Stimulated activated effector memory CD8-positive, alpha-beta T cell treated with anti-CD3 and anti-CD28 coated beads, Interleukin-12 subunit alpha, Interleukin-12 subunit beta, amount 100 ng/mL, for 72 hours (primary cell): ENCODE measurements around the gene MYO5B.

Experiments
- ATAC-seq: fragments of 150-1000 bp; cut with Tn5 transposase; 2 replicates; pipeline ENCODE4 v1.10.0; 2021
- DNase-seq, 2 donors: peaks; one replicate each; pipeline ENCODE4 v3.0.0; 2021 to 2022; ENCODE audit warnings: low spot score in 2 of 2
- H3K27ac Mint-ChIP-seq: one replicate; pipeline ENCODE4 v1.8.0; 2022; ENCODE audit warnings: mild to moderate bottlenecking, mixed read lengths
- H3K36me3 Mint-ChIP-seq: one replicate; pipeline ENCODE4 v1.8.0; 2022; ENCODE audit warnings: mild to moderate bottlenecking, mixed read lengths
- H3K4me1 Mint-ChIP-seq: one replicate; pipeline ENCODE4 v1.8.0; 2022; ENCODE audit warnings: mixed read lengths
- H3K4me3 Mint-ChIP-seq: one replicate; pipeline ENCODE4 v1.8.0; 2022; ENCODE audit warnings: mild to moderate bottlenecking, mixed read lengths
- H3K9me3 Mint-ChIP-seq: one replicate; pipeline ENCODE4 v1.8.0; 2022; ENCODE audit warnings: mixed read lengths

Gene MYO5B

GRCh38 chr18:50057009-50057408, 137.9 kb downstream of the MYO5B start:
- Mint-ChIP-seq H3K4me1 (no peaks in the 10 kb centered on the region), H3K27ac (no peak overlapping the region)

GRCh38 chr18:50056185-50056584, 138.8 kb downstream of the MYO5B start:
- Mint-ChIP-seq H3K4me3 (no peak overlapping the region), H3K27ac (no peak overlapping the region), H3K4me1 (no peaks in the 10 kb centered on the region), H3K9me3 (no peaks in the 10 kb centered on the region), H3K36me3 (no peaks in the 10 kb centered on the region)
- no peak for ATAC-seq
- no peak for DNase-seq

More at GRCh38 chr18:50057009-50057408, 137.9 kb downstream of the MYO5B start:
- Mint-ChIP-seq H3K9me3 (no peaks in the 10 kb centered on the region), H3K4me3 (no peak overlapping the region), H3K36me3 (no peaks in the 10 kb centered on the region)
- no peak for ATAC-seq
- DNase-seq = no peak

- Mint-ChIP-seq H3K4me1 (no peaks in the 10 kb centered on the region), H3K27ac (no peak overlapping the region)
- ATAC-seq = no peak
Observed at GRCh38 chr18:50055488-50055887, 139.5 kb downstream of the MYO5B start.

GRCh38 chr18:50053111-50053510, 141.8 kb downstream of the MYO5B start:
- DNase-seq = no peak
- no peaks in the 10 kb centered on the region for H3K4me1 Mint-ChIP-seq
- ATAC-seq = no peak
- no peak overlapping the region for H3K27ac Mint-ChIP-seq
- H3K9me3 Mint-ChIP-seq = no peaks in the 10 kb centered on the region
- H3K36me3 Mint-ChIP-seq = no peaks in the 10 kb centered on the region
- H3K4me3 Mint-ChIP-seq = no peak overlapping the region

More at GRCh38 chr18:50055488-50055887, 139.5 kb downstream of the MYO5B start:
- H3K9me3 Mint-ChIP-seq = no peaks in the 10 kb centered on the region
- no peaks in the 10 kb centered on the region for H3K36me3 Mint-ChIP-seq
- DNase-seq = no peak
- no peak overlapping the region for H3K4me3 Mint-ChIP-seq

GRCh38 chr18:50051288-50051687, 143.7 kb downstream of the MYO5B start:
- Mint-ChIP-seq H3K4me3 (no peak overlapping the region), H3K36me3 (no peaks in the 10 kb centered on the region), H3K27ac (no peak overlapping the region), H3K9me3 (no peaks in the 10 kb centered on the region), H3K4me1 (no peaks in the 10 kb centered on the region)
- DNase-seq (no peak), ATAC-seq (no peak)

GRCh38 chr18:50045126-50045525, 149.8 kb downstream of the MYO5B start:
- no peak for ATAC-seq
- DNase-seq = no peak
- Mint-ChIP-seq H3K27ac (no peak overlapping the region), H3K36me3 (no peaks in the 10 kb centered on the region), H3K9me3 (no peaks in the 10 kb centered on the region), H3K4me1 (no peaks in the 10 kb centered on the region), H3K4me3 (no peak overlapping the region)

- Mint-ChIP-seq H3K9me3 (no peaks in the 10 kb centered on the region), H3K27ac (no peak overlapping the region), H3K4me3 (no peak overlapping the region), H3K4me1 (no peaks in the 10 kb centered on the region), H3K36me3 (no peaks in the 10 kb centered on the region)
- no peak for DNase-seq
- no peak for ATAC-seq
Observed at GRCh38 chr18:50044402-50044801, 150.5 kb downstream of the MYO5B start.

- no peaks in the 10 kb centered on the region for H3K36me3 Mint-ChIP-seq
- H3K9me3 Mint-ChIP-seq = no peaks in the 10 kb centered on the region
- H3K27ac Mint-ChIP-seq = no peak overlapping the region
- no peaks in the 10 kb centered on the region for H3K4me1 Mint-ChIP-seq
- no peak for ATAC-seq
- DNase-seq = no peak
- no peak overlapping the region for H3K4me3 Mint-ChIP-seq
Observed at GRCh38 chr18:50042611-50043010, 152.3 kb downstream of the MYO5B start.

GRCh38 chr18:50039746-50040145, 155.2 kb downstream of the MYO5B start:
- ATAC-seq (no peak), DNase-seq (no peak)
- H3K9me3 Mint-ChIP-seq = no peaks in the 10 kb centered on the region
- H3K4me1 Mint-ChIP-seq = no peaks in the 10 kb centered on the region
- no peaks in the 10 kb centered on the region for H3K36me3 Mint-ChIP-seq
- H3K27ac Mint-ChIP-seq = no peak overlapping the region
- H3K4me3 Mint-ChIP-seq = no peak overlapping the region

GRCh38 chr18:50038448-50038847, 156.5 kb downstream of the MYO5B start:
- Mint-ChIP-seq H3K4me3 (no peak overlapping the region), H3K4me1 (no peaks in the 10 kb centered on the region), H3K27ac (no peak overlapping the region), H3K36me3 (no peaks in the 10 kb centered on the region), H3K9me3 (no peaks in the 10 kb centered on the region)
- no peak for ATAC-seq
- DNase-seq = no peak

- no peak overlapping the region for H3K27ac Mint-ChIP-seq
- no peaks in the 10 kb centered on the region for H3K9me3 Mint-ChIP-seq
- DNase-seq = no peak
- ATAC-seq = no peak
- no peaks in the 10 kb centered on the region for H3K36me3 Mint-ChIP-seq
- no peaks in the 10 kb centered on the region for H3K4me1 Mint-ChIP-seq
- H3K4me3 Mint-ChIP-seq = no peak overlapping the region
Observed at GRCh38 chr18:50034029-50034428, 160.9 kb downstream of the MYO5B start.

- Mint-ChIP-seq H3K4me3 (no peak overlapping the region), H3K9me3 (no peaks in the 10 kb centered on the region), H3K27ac (no peak overlapping the region), H3K4me1 (no peaks in the 10 kb centered on the region), H3K36me3 (no peaks in the 10 kb centered on the region)
- no peak for ATAC-seq
- DNase-seq = no peak
Observed at GRCh38 chr18:50033004-50033403, 161.9 kb downstream of the MYO5B start.

- Mint-ChIP-seq H3K9me3 (peaks cover 2% of the 10 kb centered on the region), H3K36me3 (no peaks in the 10 kb centered on the region), H3K4me1 (no peaks in the 10 kb centered on the region), H3K4me3 (no peak overlapping the region), H3K27ac (no peak overlapping the region)
- DNase-seq = no peak
- ATAC-seq = no peak
Observed at GRCh38 chr18:50030146-50030545, 164.8 kb downstream of the MYO5B start.

GRCh38 chr18:50027996-50028395, 167.0 kb downstream of the MYO5B start:
- Mint-ChIP-seq H3K27ac (no peak overlapping the region), H3K36me3 (no peaks in the 10 kb centered on the region), H3K4me3 (no peak overlapping the region), H3K4me1 (no peaks in the 10 kb centered on the region), H3K9me3 (peaks cover 2% of the 10 kb centered on the region)
- DNase-seq (no peak), ATAC-seq (no peak)

GRCh38 chr18:50024466-50024865, 170.5 kb downstream of the MYO5B start:
- no peaks in the 10 kb centered on the region for H3K36me3 Mint-ChIP-seq
- no peaks in the 10 kb centered on the region for H3K4me1 Mint-ChIP-seq
- ATAC-seq (no peak), DNase-seq (no peak)
- peaks cover 2% of the 10 kb centered on the region for H3K9me3 Mint-ChIP-seq
- H3K27ac Mint-ChIP-seq = no peak overlapping the region
- no peak overlapping the region for H3K4me3 Mint-ChIP-seq

- no peak overlapping the region for H3K4me3 Mint-ChIP-seq
- DNase-seq (no peak), ATAC-seq (no peak)
- H3K4me1 Mint-ChIP-seq = no peaks in the 10 kb centered on the region
- peaks cover 2% of the 10 kb centered on the region for H3K9me3 Mint-ChIP-seq
- no peak overlapping the region for H3K27ac Mint-ChIP-seq
- H3K36me3 Mint-ChIP-seq = no peaks in the 10 kb centered on the region
Observed at GRCh38 chr18:50022985-50023384, 172.0 kb downstream of the MYO5B start.

- no peak overlapping the region for H3K4me3 Mint-ChIP-seq
Observed at GRCh38 chr18:50014606-50015005, 180.3 kb downstream of the MYO5B start.

More at GRCh38 chr18:50014606-50015005, 180.3 kb downstream of the MYO5B start:
- H3K36me3 Mint-ChIP-seq = no peaks in the 10 kb centered on the region
- ATAC-seq = no peak
- no peaks in the 10 kb centered on the region for H3K4me1 Mint-ChIP-seq
- no peak for DNase-seq
- no peak overlapping the region for H3K27ac Mint-ChIP-seq
- H3K9me3 Mint-ChIP-seq = no peaks in the 10 kb centered on the region
